ENCODE measurements around the gene ABCB7. TPM values are rescaled to one million over a fixed set of nuclear protein-coding genes. Genes with fewer than 3 reads are reported as not detected.

The ABCB7 gene
- total RNA-seq, 1 donor from 2014 or later = 18.9 TPM

DNA sequence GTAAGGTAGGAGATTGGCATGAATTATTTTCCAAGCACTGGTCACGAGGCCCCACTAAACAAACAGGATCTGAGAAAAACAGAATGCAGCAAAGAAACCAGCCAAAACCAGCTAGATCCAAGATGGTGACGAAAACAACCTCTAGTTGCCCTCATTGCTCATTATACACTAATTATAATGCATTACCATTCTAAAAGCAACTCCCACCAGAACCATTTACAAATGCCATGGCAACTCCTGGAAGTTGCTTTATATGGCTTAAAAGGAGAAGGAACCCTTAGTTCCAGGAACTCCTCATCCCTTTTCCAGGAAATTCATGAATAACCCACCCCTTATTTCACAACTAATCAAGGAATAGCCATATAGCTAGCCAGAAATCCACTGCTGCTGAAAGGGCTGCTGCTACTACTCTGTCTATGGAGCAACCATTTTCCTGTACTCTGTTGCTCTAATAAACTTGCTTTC, 69.3 kb downstream of the ABCB7 start:
- no peak for DNase-seq (ENCODE audit: extremely low spot score, unreplicated experiment)
- Mint-ChIP-seq H3K27me3 (ENCODE audit: unreplicated experiment) (no peaks in the 10 kb centered on the region), H3K9me3 (ENCODE audit: unreplicated experiment) (peaks cover 27% of the 10 kb centered on the region), H3K27ac (ENCODE audit: unreplicated experiment) (no peak overlapping the region), H3K4me1 (ENCODE audit: unreplicated experiment) (no peaks in the 10 kb centered on the region), H3K36me3 (ENCODE audit: unreplicated experiment) (no peaks in the 10 kb centered on the region), H3K4me3 (ENCODE audit: unreplicated experiment) (no peak overlapping the region)
- TF ChIP-seq, protein P1, sequence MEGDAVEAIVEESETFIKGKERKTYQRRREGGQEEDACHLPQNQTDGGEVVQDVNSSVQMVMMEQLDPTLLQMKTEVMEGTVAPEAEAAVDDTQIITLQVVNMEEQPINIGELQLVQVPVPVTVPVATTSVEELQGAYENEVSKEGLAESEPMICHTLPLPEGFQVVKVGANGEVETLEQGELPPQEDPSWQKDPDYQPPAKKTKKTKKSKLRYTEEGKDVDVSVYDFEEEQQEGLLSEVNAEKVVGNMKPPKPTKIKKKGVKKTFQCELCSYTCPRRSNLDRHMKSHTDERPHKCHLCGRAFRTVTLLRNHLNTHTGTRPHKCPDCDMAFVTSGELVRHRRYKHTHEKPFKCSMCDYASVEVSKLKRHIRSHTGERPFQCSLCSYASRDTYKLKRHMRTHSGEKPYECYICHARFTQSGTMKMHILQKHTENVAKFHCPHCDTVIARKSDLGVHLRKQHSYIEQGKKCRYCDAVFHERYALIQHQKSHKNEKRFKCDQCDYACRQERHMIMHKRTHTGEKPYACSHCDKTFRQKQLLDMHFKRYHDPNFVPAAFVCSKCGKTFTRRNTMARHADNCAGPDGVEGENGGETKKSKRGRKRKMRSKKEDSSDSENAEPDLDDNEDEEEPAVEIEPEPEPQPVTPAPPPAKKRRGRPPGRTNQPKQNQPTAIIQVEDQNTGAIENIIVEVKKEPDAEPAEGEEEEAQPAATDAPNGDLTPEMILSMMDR (IDR thresholded peaks at IDR 0.05) = no peak

DNA sequence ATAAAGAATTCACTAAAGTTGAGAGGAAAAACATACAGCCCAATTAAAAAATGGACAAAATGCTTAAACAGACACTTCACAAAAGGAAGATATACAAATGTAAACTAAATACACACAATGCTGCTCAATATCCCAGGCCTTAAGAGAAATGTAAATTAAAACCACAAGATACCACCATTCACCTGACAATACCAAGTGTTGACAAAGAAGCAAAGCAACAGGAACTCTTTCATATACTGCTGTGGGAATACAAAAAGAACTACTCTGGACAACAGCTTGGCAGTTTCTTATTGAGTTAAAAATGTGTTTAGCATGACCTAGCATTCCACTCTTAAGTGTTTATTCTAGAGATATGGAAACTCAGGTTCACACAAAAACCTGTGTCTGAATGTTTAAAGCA, 71.3 kb downstream of the ABCB7 start:
- no peak for DNase-seq (ENCODE audit: extremely low spot score, unreplicated experiment)

DNA sequence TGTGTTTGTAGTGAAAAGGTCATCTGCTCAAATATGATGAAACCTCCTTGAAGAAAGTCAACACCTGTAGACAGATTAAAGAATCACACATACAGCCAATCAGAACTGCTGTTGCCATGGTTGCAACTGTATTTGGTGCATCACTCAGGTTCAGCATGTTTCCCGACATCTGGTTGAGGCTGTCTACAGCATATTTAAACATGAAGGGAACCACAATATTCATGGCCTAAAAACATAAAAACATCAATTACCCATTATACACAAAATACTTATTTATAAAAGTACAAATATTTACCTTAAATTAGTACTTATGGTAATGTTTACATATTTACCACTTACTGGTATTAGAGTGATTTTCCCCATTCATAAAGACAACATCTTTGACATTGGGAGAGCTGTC, 79.7 kb downstream of the ABCB7 start:
- TF ChIP-seq, protein P1 (IDR thresholded peaks at IDR 0.05) = no peak
- Mint-ChIP-seq H3K27me3 (ENCODE audit: unreplicated experiment) (no peaks in the 10 kb centered on the region), H3K9me3 (ENCODE audit: unreplicated experiment) (no peaks in the 10 kb centered on the region), H3K4me1 (ENCODE audit: unreplicated experiment) (no peaks in the 10 kb centered on the region), H3K27ac (ENCODE audit: unreplicated experiment) (no peak overlapping the region), H3K4me3 (ENCODE audit: unreplicated experiment) (no peak overlapping the region), H3K36me3 (ENCODE audit: unreplicated experiment) (no peaks in the 10 kb centered on the region)
- DNase-seq (ENCODE audit: extremely low spot score, unreplicated experiment) = no peak

More for the DNA sequence above, 71.3 kb downstream of the ABCB7 start:
- Mint-ChIP-seq H3K27ac (ENCODE audit: unreplicated experiment) (no peak overlapping the region), H3K4me1 (ENCODE audit: unreplicated experiment) (no peaks in the 10 kb centered on the region), H3K9me3 (ENCODE audit: unreplicated experiment) (peaks cover 24% of the 10 kb centered on the region), H3K4me3 (ENCODE audit: unreplicated experiment) (no peak overlapping the region), H3K27me3 (ENCODE audit: unreplicated experiment) (no peaks in the 10 kb centered on the region), H3K36me3 (ENCODE audit: unreplicated experiment) (no peaks in the 10 kb centered on the region)
- TF ChIP-seq, protein P1 (IDR thresholded peaks at IDR 0.05) = no peak

DNA sequence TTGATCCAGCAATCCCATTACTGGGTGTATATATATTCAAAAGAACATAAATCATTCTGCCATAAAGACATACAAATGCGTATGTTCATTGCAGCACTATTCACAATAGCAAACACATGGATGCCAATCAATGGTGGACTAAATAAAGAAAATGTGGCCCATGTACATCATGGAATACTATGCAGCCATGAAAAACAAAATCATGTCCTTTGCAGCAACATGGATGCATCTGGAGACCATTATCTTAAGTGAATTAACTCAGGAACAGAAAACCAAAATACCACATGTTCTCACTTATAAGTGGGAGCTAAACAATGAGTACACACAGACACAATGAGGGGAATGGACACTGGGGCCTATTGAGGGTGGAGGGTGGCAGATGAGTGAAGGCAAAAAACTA, 81.6 kb downstream of the ABCB7 start:
- no peaks in the 10 kb centered on the region for H3K4me1 Mint-ChIP-seq (ENCODE audit: unreplicated experiment)
- TF ChIP-seq, protein P1 (IDR thresholded peaks at IDR 0.05) = no peak
- no peak overlapping the region for H3K27ac Mint-ChIP-seq (ENCODE audit: unreplicated experiment)
- DNase-seq (ENCODE audit: extremely low spot score, unreplicated experiment) = no peak
- no peaks in the 10 kb centered on the region for H3K9me3 Mint-ChIP-seq (ENCODE audit: unreplicated experiment)
- no peak overlapping the region for H3K4me3 Mint-ChIP-seq (ENCODE audit: unreplicated experiment)
- no peaks in the 10 kb centered on the region for H3K27me3 Mint-ChIP-seq (ENCODE audit: unreplicated experiment)
- H3K36me3 Mint-ChIP-seq (ENCODE audit: unreplicated experiment) = no peaks in the 10 kb centered on the region

DNA sequence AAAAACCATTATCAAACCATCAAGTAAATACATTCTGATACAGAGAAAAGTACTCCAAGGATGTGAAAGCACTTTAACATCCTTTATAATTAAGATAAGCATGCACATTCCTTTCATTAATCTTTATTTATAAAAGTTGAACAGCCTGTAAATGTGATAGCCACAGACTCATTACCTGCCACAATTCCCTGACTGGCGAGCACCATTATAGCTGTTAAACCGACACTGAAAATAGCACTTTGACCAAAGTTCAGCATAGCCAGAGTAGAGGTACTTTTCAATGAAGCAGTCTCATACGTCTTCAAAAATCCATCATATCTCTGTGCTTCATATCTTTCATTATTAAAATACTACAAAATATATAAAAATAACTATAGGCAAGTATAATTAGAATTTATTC, 84.7 kb downstream of the ABCB7 start:
- Mint-ChIP-seq H3K4me3 (ENCODE audit: unreplicated experiment) (no peak overlapping the region), H3K27me3 (ENCODE audit: unreplicated experiment) (no peaks in the 10 kb centered on the region), H3K27ac (ENCODE audit: unreplicated experiment) (no peak overlapping the region), H3K9me3 (ENCODE audit: unreplicated experiment) (no peaks in the 10 kb centered on the region), H3K4me1 (ENCODE audit: unreplicated experiment) (no peaks in the 10 kb centered on the region), H3K36me3 (ENCODE audit: unreplicated experiment) (no peaks in the 10 kb centered on the region)
- TF ChIP-seq, protein P1 (IDR thresholded peaks at IDR 0.05) = no peak
- no peak for DNase-seq (ENCODE audit: extremely low spot score, unreplicated experiment)

Measured in osteocyte (in vitro differentiated cells).